B cell (primary cell): ENCODE measurements around the gene SLC50A1. TPM values are rescaled to one million over a fixed set of nuclear protein-coding genes. Genes with fewer than 3 reads are reported as not detected.
A peak's percentile ranks its signal among the peaks of the same experiment; 100 is the strongest.
"Not testable (repeated sequence)": the region's sequence is repeated elsewhere in the genome, so short reads cannot be mapped to it uniquely, and the experiment has no call there.

Experiments
- ATAC-seq: fragments of 200-7000 bp; cut with Tn5 transposase; one replicate; pipeline ENCODE4 v1.10.0; 2021; ENCODE audit warnings: low read depth, mild to moderate bottlenecking, moderate number of reproducible peaks, moderate library complexity
- CTCF ChIA-PET: fragments of 350-600 bp; sonication (Branson Sonifier 250); formaldehyde crosslinking; loops from one replicate; lab custom pipeline; 2021; ENCODE audit warnings: antibody characterized with exemption, inconsistent platforms; lab: Charles Lee
- POLR2A ChIA-PET: fragments of 350-600 bp; sonication (Branson Sonifier 250); formaldehyde crosslinking; loops from one replicate; lab custom pipeline; 2021; ENCODE audit warnings: antibody characterized with exemption; lab: Charles Lee
- DNase-seq: peaks from one replicate; pipeline ENCODE4 v3.0.0; 2013
- H2AFZ ChIP-seq: 2 replicates; pipeline ENCODE4 v1.6.1; 2012; ENCODE audit warnings: mild to moderate bottlenecking, low read depth, low read length; ENCODE audit not compliant: insufficient read depth, poor library complexity, severe bottlenecking
- H3K27ac ChIP-seq, 2 donors: 1 replicate in 1 of 2; 2 replicates in 1 of 2; pipeline ENCODE4 v1.5.1; 2012 to 2013; ENCODE audit warnings: low read length in 2 of 2, mild to moderate bottlenecking in 2 of 2, moderate library complexity in 1 of 2
- H3K27me3 ChIP-seq, 4 experiments: fragments of 200-600 bp in 1 of 4; sonication (generic) in 1 of 4; replicated peaks in 1 of 4; 1 replicate in 2 of 4; 2 replicates in 2 of 4; pipeline versions ENCODE4 v1.6.1 to v1.7.0; 2013 to 2016; ENCODE audit warnings: low read length in 3 of 4, mild to moderate bottlenecking in 2 of 4, mixed read lengths in 1 of 4, moderate library complexity in 1 of 4; ENCODE audit not compliant: insufficient read depth in 4 of 4, control insufficient read depth in 3 of 4; ENCODE audit errors: control extremely low read depth in 1 of 4
- H3K36me3 ChIP-seq, 2 experiments: replicated peaks in 1 of 2; 1 replicate in 1 of 2; 2 replicates in 1 of 2; pipeline versions ENCODE4 v1.6.1 to v1.7.1; 2013; ENCODE audit warnings: low read length in 1 of 2; ENCODE audit not compliant: insufficient read depth in 2 of 2, control insufficient read depth in 1 of 2; ENCODE audit errors: control extremely low read depth in 1 of 2, extremely low read depth in 1 of 2
- H3K4me1 ChIP-seq, 2 donors: fragments of 200-600 bp in 1 of 2; sonication (generic) in 1 of 2; 1 replicate in 1 of 2; 2 replicates in 1 of 2; pipeline versions ENCODE4 v1.5.1 to v1.6.1; 2013 to 2017; ENCODE audit warnings: low read length in 2 of 2; ENCODE audit not compliant: control insufficient read depth in 2 of 2, insufficient read depth in 2 of 2
- H3K4me2 ChIP-seq: replicated peaks from 2 replicates; pipeline ENCODE3; 2012; ENCODE audit warnings: mild to moderate bottlenecking, low read depth, low read length; ENCODE audit not compliant: poor library complexity, severe bottlenecking
- H3K4me3 ChIP-seq, 5 experiments: fragments of 200-600 bp in 1 of 5; sonication (generic) in 1 of 5; 1 replicate in 3 of 5; 2 replicates in 2 of 5; pipeline versions ENCODE4 v1.5.1 to v1.7.0; 2011 to 2016; ENCODE audit warnings: low read length in 4 of 5, mild to moderate bottlenecking in 4 of 5, low read depth in 2 of 5, control low read depth in 1 of 5, moderate library complexity in 1 of 5; ENCODE audit not compliant: insufficient read depth in 1 of 5; ENCODE audit errors: control extremely low read depth in 1 of 5, extremely low read depth in 1 of 5
- H3K79me2 ChIP-seq: fragments of 200-600 bp; sonication (generic); one replicate; pipeline ENCODE4 v1.6.0; 2016; ENCODE audit warnings: low read length; ENCODE audit not compliant: control insufficient read depth, insufficient read depth
- H3K9ac ChIP-seq: fragments of 200-600 bp; sonication (generic); 2 replicates; pipeline ENCODE4 v1.6.1; 2017; ENCODE audit warnings: mild to moderate bottlenecking, low read length, moderate library complexity
- H3K9me3 ChIP-seq, 3 donors: one replicate each; pipeline versions ENCODE4 v1.6.1 to v1.7.1; 2013; ENCODE audit warnings: low read length in 2 of 3; ENCODE audit not compliant: control insufficient read depth in 2 of 3, insufficient read depth in 1 of 3; ENCODE audit errors: control extremely low read depth in 1 of 3
- H4K20me1 ChIP-seq: 2 replicates; pipeline ENCODE4 v1.6.0; 2012; ENCODE audit warnings: mild to moderate bottlenecking, low read length; ENCODE audit not compliant: insufficient read depth, control insufficient read depth, poor library complexity, severe bottlenecking
- H3K27ac Mint-ChIP-seq: one replicate; pipeline ENCODE4 v1.8.0; 2021; ENCODE audit warnings: mixed read lengths
- H3K27me3 Mint-ChIP-seq: one replicate; pipeline ENCODE4 v1.8.0; 2021; ENCODE audit warnings: mixed read lengths
- H3K4me1 Mint-ChIP-seq: one replicate; pipeline ENCODE4 v1.8.0; 2021; ENCODE audit warnings: mixed read lengths
- H3K4me3 Mint-ChIP-seq: one replicate; pipeline ENCODE4 v1.8.0; 2021; ENCODE audit warnings: mixed read lengths
- H3K9me3 Mint-ChIP-seq: one replicate; pipeline ENCODE4 v1.8.0; 2022; ENCODE audit warnings: mixed read lengths; ENCODE audit not compliant: insufficient read depth
- CTCF ChIP-seq: fragments of 200-600 bp; IDR thresholded peaks from one replicate; pipeline ENCODE4 v1.8.0; 2022; ENCODE audit warnings: antibody characterized with exemption, mild to moderate bottlenecking
- EZH2 ChIP-seq: IDR thresholded peaks from 2 replicates; pipeline ENCODE4 v1.6.1; 2012; ENCODE audit warnings: borderline replicate concordance, low read depth, mild to moderate bottlenecking, moderate library complexity, low read length; ENCODE audit not compliant: insufficient read depth, poor library complexity, severe bottlenecking
- WGBS: methylation state at CpG from one replicate; pipeline ENCODE4 v1.1.5; 2013; ENCODE audit warnings: missing lambda C conversion rate; ENCODE audit not compliant: insufficient coverage; 5-methylcytosine and 5-hydroxymethylcytosine counted together
- intact Hi-C: fragments of 100-400 bp; cut with micrococcal nuclease; formaldehyde crosslinking; loops from one replicate; pipeline ENCODE4 v1.10.0; 2022
- polyA plus RNA-seq: library from polyadenylated mRNA; depleted of rRNA; stranded (reverse); fragments of >200 nt; gene quantifications from 2 replicates; pipeline ENCODE4 v1.2.3, GENCODE V29; 2012
- total RNA-seq, 2 donors: library from RNA; stranded (reverse); fragments of 120-200 nt in 1 of 2; gene quantifications; 1 replicate in 1 of 2; 2 replicates in 1 of 2; pipeline versions ENCODE4 v1.2.3 to v1.2.4, GENCODE V29; 2013 to 2022

Gene SLC50A1
- total and polyA plus RNA-seq, 2 donors (not counting 1 experiment from before 2014, with no cell fraction given) = 62.8 to 86.8 TPM

GRCh38 chr1:155167166-155168104, 31.8 kb downstream of the SLC50A1 start:
- Histone ChIP-seq H3K9ac (peak overlapping the region; percentile 48), H3K79me2 (peaks cover 28% of the 10 kb centered on the region), H3K4me1 (peaks cover 17 to 28% of the 10 kb centered on the region in 2 donors), H3K4me3 (peak overlapping the region; percentile 5 to 48 (median 38)), H3K9me3 (peaks cover 0 to 10% (median 0%) of the 10 kb centered on the region in 3 donors), H3K4me2 (peak overlapping the region; percentile 77), H3K36me3 (peaks cover 0 to 21% of the 10 kb centered on the region in 2 experiments), H3K27ac (peak overlapping the region; percentile 2 to 34), H3K27me3 (no peaks in the 10 kb centered on the region), H4K20me1 (no peaks in the 10 kb centered on the region), H2AFZ (peak overlapping the region; percentile 69)
- POLR2A ChIA-PET = interaction anchor here (0.7 to 1.5 kb wide), 6 partner anchors 27 to 83 kb away, joined by 3 to 10 read pairs (median 6); partner anchors contain the start of gene SLC50A1
- 2% methylated on average over 17 of the region's 28 CpGs for WGBS
- Mint-ChIP-seq H3K9me3 (no peaks in the 10 kb centered on the region), H3K4me1 (peaks cover 27% of the 10 kb centered on the region), H3K4me3 (peak overlapping the region; percentile 82), H3K27me3 (no peaks in the 10 kb centered on the region), H3K27ac (peak overlapping the region; percentile 83)
- TF ChIP-seq EZH2 (no peak), CTCF (peak; percentile 90)
- ATAC-seq (peak; percentile 81), DNase-seq (peak; percentile 91)
- intact Hi-C loops = loop anchor here (1.0 to 5.0 kb wide), 4 partner anchors 27 to 104 kb away; partner anchors contain the start of genes DPM3, EFNA1 and EFNA4
- CTCF ChIA-PET = interaction anchor here (0.6 to 10.6 kb wide), 37 partner anchors 10 to 497 kb away, joined by 3 to 307 read pairs (median 5); partner anchors contain the start of genes DPM3, EFNA1, EFNA4 and SLC50A1

- peaks cover 0 to 10% (median 0%) of the 10 kb centered on the region in 3 donors for H3K9me3 ChIP-seq
- H3K9ac ChIP-seq, ATAC-seq, H4K20me1 ChIP-seq, H3K9me3 Mint-ChIP-seq, DNase-seq, H3K27me3 Mint-ChIP-seq, H3K4me3 ChIP-seq, H3K27me3 ChIP-seq, H3K27ac ChIP-seq: not testable (repeated sequence)
- ChIA-PET POLR2A (interaction anchor here (1.4 to 1.5 kb wide), 4 partner anchors 32 to 83 kb away, joined by 6 to 10 read pairs (median 8); partner anchors contain the start of gene SLC50A1), CTCF (interaction anchor here (0.7 to 10.6 kb wide), 28 partner anchors 9 to 498 kb away, joined by 3 to 307 read pairs (median 6); partner anchors contain the start of genes EFNA4 and SLC50A1)
- Mint-ChIP-seq H3K27ac (peak overlapping the region; percentile 83), H3K4me3 (peak overlapping the region; percentile 82), H3K4me1 (peaks cover 31% of the 10 kb centered on the region)
- peak overlapping the region; percentile 77 for H3K4me2 ChIP-seq
- H3K79me2 ChIP-seq = peaks cover 34% of the 10 kb centered on the region
- WGBS = 40% methylated on average over 2 of the region's 4 CpGs
- peaks cover 0 to 21% of the 10 kb centered on the region in 2 experiments for H3K36me3 ChIP-seq
- H3K4me1 ChIP-seq = peaks cover 18 to 31% of the 10 kb centered on the region in 2 donors
- peak overlapping the region; percentile 69 for H2AFZ ChIP-seq
- intact Hi-C loops = loop anchor here (5.0 kb wide), 1 partner anchor 41 kb away; the partner anchor contains the start of gene EFNA1
Measured at GRCh38 chr1:155168105-155168445, 32.4 kb downstream of the SLC50A1 start.
